Right ventricle myocardium superior (tissue), 1 donor: ENCODE data around the gene MPEG1. TPM values are rescaled to one million over a fixed set of nuclear protein-coding genes. Genes with fewer than 3 reads are reported as not detected.

Experiments used
- ATAC-seq: fragments of 200-7000 bp; cut with Tn5 transposase; one replicate; pipeline ENCODE4 v1.9.1; 2020; ENCODE audit warnings: mild to moderate bottlenecking; ENCODE audit not compliant: poor library complexity
- DNase-seq: peaks from one replicate; pipeline ENCODE4 v3.0.0-alpha.2; 2020
- intact Hi-C: fragments of 100-400 bp; cut with DNase I; formaldehyde crosslinking; loops from one replicate; pipeline ENCODE4 v1.11.2; 2022
- total RNA-seq: library from RNA; stranded (reverse); fragmentation: NEBNext Ultra II Directional; extraction: Animal tissue kit (Norgen Biotek cat#: 25700); gene quantifications from one replicate; pipeline ENCODE4 v1.2.1, GENCODE V29; 2021
- donor health status: DM: no; HTN: yes; CAD: no; lungs with severe emphysema.

Gene MPEG1
- total RNA-seq, 1 donor from 2014 or later: 13.8 TPM

DNA sequence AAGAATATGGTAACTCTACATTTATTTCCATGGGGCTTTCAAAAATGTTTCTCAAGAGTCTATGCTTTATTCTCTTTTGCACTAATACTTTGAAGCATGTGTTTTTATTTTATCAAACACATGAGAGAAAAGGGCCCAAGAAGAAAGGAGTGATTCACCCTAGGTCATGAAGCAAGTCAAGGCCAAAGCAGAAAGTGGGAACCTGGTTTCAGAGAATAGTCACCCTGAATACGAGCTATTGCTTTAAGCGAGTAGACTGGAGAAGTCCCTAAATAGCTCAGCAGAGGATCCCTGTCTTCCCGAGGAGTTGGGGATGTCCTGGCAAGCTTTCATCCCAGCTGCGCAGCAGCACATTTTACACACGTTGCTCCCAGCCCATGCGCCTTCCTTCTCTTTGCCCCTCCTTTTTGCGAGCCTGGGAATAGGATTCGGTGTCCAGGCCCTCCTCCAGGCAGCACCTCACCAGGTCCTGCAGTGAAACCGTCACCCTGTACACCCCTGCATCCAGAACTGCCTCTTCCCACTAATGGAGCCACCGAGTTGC lies 19.1 kb downstream of the MPEG1 start:
- ATAC-seq: no peak
- DNase-seq: no peak
- intact Hi-C loops: no loop called here

DNA sequence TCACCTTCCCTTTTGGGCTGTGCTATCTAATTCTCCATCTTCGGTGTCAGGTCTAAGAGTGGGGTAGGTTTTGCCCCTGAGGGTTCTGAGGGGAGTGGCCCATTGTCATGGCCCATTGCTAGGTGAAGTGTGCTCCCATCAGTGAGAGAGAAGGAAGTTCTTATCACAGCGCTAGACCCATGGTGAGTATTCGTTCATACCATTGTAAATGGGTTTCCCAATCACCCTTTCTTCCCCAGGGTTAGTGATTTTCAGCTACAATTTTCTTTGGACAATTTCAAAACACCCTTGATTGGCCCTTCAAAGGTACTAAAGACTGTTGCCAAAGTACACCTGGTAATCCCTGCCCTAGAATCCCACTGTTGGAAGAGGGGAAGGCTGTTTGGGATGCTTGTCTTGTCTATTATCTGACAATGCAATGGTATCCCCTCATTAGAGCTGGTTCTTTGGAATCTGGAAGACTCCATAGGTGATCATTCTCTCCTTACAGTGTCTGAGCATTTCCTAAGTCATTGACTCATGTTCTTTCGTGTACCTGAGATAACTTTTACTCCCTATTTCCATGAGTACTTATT lies 20.2 kb downstream of the MPEG1 start:
- intact Hi-C loops: no loop called here
- no peak for ATAC-seq

DNA sequence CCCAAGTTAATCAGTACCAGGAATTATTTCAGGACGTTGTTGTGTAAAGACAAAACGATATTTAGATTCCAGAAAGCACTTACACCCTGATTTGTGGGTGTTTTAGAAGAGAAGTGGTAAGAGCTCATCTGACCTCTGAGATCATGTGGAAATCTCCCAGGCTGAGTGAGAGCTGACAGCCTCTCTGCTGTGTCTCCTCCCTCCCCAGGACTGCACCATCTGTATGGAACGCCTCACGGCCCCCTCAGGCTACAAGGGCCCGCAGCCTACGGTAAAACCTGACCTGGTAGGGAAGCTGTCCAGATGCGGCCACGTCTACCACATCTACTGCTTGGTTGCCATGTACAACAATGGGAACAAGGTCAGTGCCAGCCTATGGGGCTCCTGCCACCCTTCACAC lies 20.8 kb downstream of the MPEG1 start:
- DNase-seq (no peak), ATAC-seq (no peak)
- intact Hi-C loops: no loop called here

More for the DNA sequence above, 20.2 kb downstream of the MPEG1 start:
- no peak for DNase-seq

- intact Hi-C loops: no loop called here
- ATAC-seq (no peak), DNase-seq (no peak)
Observed at GRCh38 chr11:59191095-59191494, 21.6 kb downstream of the MPEG1 start.

- no peak for ATAC-seq
- no peak for DNase-seq
- intact Hi-C loops: no loop called here
Observed at GRCh38 chr11:59189986-59190385, 22.7 kb downstream of the MPEG1 start.

- ATAC-seq: no peak
- intact Hi-C loops: no loop called here
- DNase-seq: no peak
Observed at GRCh38 chr11:59188954-59189353, 23.8 kb downstream of the MPEG1 start.

- ATAC-seq (peak; percentile 85), DNase-seq (peak; percentile 82)
- intact Hi-C loops: no loop called here
Observed at GRCh38 chr11:59187587-59187986, 25.1 kb downstream of the MPEG1 start.

GRCh38 chr11:59187035-59187434 lies 25.7 kb downstream of the MPEG1 start:
- ATAC-seq: peak; percentile 21
- intact Hi-C loops: no loop called here
- DNase-seq: no peak

DNA sequence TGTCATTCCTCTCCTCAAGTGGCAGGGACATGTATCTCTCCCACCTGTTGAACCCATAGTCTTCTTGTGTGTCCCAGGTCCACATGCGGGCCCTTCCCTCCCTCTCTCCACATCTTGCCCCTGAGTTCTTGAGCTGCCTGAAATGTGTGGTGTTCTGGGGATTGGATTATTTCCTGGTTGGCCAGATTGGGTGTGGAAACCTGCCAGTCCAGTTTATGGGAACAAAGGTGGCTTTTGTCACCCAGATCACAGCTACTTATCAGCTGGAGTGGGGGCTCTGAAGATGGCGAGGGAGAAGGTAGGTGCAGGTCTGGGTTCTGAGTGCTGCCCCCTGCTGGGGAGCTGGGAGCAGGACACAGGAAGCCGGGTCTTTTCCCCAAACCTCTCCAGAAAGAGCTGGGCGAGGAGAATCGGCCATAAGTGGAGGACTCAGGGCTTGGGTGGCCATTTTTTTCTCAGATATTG lies 26.6 kb downstream of the MPEG1 start:
- ATAC-seq (peak; percentile 28), DNase-seq (no peak)
- intact Hi-C loops: no loop called here

- DNase-seq: no peak
- ATAC-seq: peak; percentile 14
- intact Hi-C loops: no loop called here
Observed at GRCh38 chr11:59185386-59185945, 27.3 kb downstream of the MPEG1 start.

DNA sequence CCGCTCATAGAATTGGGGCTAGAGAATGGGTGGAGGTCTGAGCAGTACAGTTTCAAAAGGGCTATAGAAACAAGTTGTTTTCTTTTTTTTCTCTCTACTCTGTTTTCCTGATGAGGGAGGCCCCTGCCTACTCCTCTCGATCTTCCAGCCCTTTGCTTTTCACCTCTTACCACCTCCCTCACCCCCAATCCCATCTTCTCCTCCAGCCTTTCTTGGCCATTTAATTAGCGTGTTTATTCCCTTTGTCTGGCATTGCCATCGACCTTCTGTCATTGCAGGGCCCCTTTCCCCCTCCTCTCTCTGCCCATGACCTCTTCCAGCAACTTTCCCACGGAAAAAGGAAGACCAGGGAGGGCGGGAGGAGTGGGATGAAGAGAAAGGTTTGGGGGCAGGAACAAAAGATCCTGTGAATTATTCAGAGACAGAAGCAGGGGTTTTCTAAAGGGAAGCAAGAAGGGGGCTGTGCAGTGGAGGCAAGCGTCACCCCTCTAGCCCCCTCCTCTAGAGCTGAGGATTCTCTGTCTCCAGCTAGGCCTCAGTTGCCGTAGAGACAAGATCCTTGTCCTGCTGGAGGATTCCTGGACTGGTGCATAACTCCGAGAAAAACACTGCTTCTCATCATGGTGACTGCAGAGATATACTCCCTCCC lies 27.9 kb downstream of the MPEG1 start:
- DNase-seq (no peak), ATAC-seq (no peak)
- intact Hi-C loops: no loop called here

DNA sequence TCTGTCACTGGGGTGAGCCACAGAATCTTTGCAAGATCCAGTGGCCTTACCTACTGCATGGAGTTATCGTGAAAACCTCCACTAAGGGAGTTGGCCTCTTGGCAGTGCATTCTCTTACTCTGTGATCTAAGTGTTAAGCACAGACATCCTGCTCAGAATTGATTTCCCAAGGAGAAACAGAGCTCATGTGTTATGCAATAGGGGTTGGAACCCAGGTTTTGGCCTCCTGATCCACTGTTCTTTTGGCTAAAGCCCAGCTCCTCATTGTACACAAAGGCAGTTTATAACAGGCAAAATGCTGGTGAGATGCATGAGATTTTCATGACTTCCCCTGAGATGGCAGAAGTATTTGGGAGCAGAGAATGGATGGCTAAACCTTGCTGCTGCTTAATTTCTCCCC lies 29.0 kb downstream of the MPEG1 start:
- DNase-seq (no peak), ATAC-seq (peak; percentile 35)
- intact Hi-C loops: no loop called here

DNA sequence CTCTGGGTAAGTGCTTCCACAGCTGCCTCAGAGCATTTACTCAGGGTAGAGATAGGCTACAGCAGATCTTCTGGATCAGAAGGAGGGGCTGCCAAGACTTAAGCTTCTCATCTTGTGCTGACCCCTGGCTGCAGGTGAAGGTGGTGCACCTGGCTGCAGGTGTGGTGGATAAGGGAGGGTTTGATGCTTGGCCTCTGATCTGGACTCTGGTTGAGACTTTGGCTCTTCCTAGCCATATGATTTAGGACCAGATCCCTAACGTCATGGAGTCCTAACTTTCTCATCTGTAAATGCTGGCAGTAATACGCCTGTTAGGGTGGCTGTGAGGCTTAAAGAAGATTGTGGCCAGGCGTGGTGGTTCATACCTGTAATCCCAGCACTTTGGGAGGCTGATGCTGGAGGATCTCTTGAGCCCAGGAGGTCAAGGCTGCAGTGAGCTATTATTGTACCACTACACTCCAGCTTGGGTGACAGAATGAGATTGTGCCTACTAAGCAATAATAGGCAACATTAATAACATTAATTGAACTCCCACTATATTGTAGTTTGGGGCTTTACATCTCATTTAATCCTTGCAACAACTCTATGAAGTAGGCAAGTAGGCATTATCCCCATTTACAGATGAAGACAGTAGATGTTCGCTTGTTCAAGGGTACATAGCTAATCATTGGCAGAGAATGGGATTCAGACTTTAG lies 30.1 kb downstream of the MPEG1 start:
- ATAC-seq (no peak), DNase-seq (no peak)
- intact Hi-C loops: no loop called here

- DNase-seq: no peak
- ATAC-seq: no peak
- intact Hi-C loops: no loop called here
Observed at GRCh38 chr11:59181746-59182456, 30.8 kb downstream of the MPEG1 start.

GRCh38 chr11:59180907-59181306 lies 31.8 kb downstream of the MPEG1 start:
- intact Hi-C loops: no loop called here
- DNase-seq: no peak
- no peak for ATAC-seq

DNA sequence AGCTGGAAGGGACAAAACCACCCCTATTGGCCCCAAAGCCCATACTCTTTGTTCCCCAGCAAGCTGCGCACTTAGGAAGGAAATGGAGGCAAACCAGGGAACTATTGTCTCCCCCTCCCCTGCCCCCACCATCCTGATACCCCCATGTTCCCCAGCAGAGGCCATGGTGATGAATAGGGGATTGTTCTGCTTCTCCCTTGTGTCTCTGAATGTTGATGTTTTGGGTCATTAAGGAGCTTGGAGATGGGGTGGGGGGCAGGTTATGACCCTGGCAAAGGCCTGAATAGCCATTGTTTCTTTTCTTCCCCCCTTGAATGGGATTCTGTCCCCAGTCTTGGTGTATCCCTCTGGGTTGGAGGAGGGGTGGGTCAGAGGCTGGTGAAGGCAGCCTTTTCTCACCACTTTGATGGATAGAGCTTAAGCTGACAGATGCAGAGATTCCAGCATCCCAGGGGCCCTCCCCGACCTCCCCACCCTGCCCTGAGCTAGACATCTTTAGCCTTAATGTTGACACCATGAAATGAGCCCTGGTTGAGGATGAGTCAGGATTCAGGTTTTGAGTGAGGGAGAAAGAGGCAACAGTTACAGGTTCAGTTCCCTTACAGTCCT lies 32.5 kb downstream of the MPEG1 start:
- no peak for DNase-seq

GRCh38 chr11:59179121-59179520 lies 33.6 kb downstream of the MPEG1 start:
- intact Hi-C loops: loop anchor here (10.0 kb wide), 1 partner anchor 106 kb away; no protein-coding TSS in a partner anchor
- DNase-seq: no peak
- ATAC-seq: peak; percentile 44

More for the DNA sequence above, 32.5 kb downstream of the MPEG1 start:
- intact Hi-C loops: no loop called here
- ATAC-seq: no peak

GRCh38 chr11:59178402-59178801 lies 34.3 kb downstream of the MPEG1 start:
- no peak for ATAC-seq
- no peak for DNase-seq
- intact Hi-C loops: loop anchor here (10.0 kb wide), 1 partner anchor 106 kb away; no protein-coding TSS in a partner anchor
